NB4 (cell line): ENCODE measurements around the gene PITPNM3.

Experiments used
- MYC ChIP-seq: IDR thresholded peaks from 2 replicates; pipeline ENCODE4 v1.6.1; 2011; ENCODE audit warnings: low read depth, low read length
- POLR2A ChIP-seq: IDR thresholded peaks from 2 replicates; pipeline ENCODE4 v1.6.1; 2011; ENCODE audit warnings: mild to moderate bottlenecking; ENCODE audit not compliant: insufficient read length; ENCODE audit errors: extremely low read depth
- TF ChIP-seq, protein P1 (sequence below): IDR thresholded peaks from one replicate; pipeline ENCODE4 v1.5.1; 2012; ENCODE audit warnings: low read depth, low read length

DNA sequence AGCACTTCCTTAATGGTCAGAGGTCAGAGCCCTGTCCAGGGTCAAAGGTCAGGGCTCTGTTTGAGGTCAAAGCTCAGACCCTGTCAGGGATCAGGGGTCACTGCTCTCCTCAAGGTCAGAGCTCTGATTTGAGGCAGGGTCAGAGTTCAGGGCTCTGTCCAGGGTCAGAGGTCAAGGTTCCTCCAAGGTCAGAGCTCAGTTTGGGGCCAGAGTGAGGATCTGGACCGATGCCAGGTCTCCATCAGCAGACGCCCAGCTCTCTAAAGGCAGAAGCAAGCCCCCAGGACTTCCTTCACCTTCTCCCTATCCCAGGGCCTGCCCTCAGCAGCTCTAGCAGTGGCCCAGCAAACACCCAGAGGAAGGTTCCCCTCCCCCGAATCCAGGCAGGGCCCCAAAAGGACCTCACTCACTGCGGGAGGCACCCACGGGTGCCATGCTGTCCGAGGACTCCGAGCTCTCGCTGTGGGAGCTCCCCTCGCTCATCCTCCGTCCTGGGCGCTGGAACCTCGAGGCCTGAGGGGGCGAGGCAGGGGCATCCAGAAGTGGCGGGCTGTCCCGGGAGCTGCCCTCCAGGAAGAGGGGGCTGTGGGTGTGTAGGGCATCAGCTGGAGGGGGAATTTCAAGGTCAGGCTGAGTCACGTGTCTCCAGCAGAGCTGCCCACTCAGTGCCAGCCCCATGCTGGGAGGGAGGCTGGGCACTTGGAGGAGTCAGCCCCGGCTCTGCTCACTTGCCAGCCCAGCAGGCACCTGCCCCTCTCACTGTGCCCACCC lies 85.4 kb downstream of the PITPNM3 start:
- TF ChIP-seq POLR2A (no peak), MYC (no peak)
- TF ChIP-seq, protein P1, sequence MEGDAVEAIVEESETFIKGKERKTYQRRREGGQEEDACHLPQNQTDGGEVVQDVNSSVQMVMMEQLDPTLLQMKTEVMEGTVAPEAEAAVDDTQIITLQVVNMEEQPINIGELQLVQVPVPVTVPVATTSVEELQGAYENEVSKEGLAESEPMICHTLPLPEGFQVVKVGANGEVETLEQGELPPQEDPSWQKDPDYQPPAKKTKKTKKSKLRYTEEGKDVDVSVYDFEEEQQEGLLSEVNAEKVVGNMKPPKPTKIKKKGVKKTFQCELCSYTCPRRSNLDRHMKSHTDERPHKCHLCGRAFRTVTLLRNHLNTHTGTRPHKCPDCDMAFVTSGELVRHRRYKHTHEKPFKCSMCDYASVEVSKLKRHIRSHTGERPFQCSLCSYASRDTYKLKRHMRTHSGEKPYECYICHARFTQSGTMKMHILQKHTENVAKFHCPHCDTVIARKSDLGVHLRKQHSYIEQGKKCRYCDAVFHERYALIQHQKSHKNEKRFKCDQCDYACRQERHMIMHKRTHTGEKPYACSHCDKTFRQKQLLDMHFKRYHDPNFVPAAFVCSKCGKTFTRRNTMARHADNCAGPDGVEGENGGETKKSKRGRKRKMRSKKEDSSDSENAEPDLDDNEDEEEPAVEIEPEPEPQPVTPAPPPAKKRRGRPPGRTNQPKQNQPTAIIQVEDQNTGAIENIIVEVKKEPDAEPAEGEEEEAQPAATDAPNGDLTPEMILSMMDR, result no peak
